Keratinocyte (primary cell): ENCODE data around the gene CALY.

Source experiments
- EZH2 ChIP-seq: IDR thresholded peaks from one replicate; pipeline ENCODE4 v1.6.1; 2012; ENCODE audit warnings: inconsistent platforms, mild to moderate bottlenecking, low read length, moderate library complexity
- TF ChIP-seq, protein P1 (sequence below), 3 experiments: IDR thresholded peaks in 1 of 3; conservative IDR thresholded peaks in 1 of 3; optimal IDR thresholded peaks in 1 of 3; 2 replicates in 2 of 3; 3 replicates in 1 of 3; pipeline versions ENCODE3 to v1.5.1; 2011; ENCODE audit warnings: low read length in 3 of 3, mild to moderate bottlenecking in 3 of 3, moderate library complexity in 2 of 3, control low read depth in 1 of 3, inconsistent platforms in 1 of 3; ENCODE audit not compliant: insufficient read depth in 2 of 3; ENCODE audit errors: extremely low read depth in 1 of 3

DNA sequence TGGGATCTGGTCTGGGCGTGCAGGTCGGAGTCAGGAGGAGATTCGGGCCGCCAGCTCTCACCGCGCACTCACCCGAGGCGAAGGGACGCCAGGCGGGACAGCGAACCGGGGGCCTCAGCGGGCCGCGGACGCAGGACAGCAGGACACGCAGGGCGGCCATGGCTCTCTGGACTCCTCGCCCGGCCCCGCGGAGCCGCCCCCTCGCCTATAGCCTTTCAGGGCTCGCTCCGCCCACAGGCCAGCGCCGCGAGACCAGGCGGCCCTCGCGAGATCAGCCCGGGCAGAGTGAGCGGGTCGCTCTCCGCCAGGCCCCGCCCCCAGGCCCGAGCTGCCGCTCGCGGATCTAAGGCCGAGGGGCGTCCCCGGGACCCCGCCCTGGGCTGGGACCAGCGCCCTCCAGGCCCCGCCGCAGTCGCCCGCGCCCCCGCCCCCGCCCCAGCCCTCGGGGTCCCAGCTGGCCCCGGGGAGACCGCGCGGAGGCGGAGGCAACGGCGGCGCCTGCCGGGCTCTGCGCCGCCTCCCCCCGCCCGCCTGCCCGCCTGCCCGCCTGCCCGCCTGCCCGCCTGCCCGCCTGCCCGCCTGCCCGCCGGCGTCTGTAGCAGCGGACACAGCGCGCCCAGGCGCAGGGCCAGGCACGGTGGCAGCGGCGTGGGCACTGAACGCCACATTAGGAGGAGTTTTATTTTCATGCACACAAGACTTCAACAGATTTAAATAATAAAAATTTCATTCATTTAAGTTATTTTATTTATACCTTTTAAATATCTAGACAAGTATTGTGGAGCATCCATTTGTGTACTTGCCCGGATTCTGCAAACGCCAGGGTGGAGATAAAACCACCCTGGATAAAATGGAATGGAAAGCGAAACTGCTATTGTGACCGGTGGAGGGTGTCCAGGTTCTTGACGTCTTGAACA is 36.7 kb upstream of the CALY start, which contains the start of gene ECHS1:
- TF ChIP-seq, protein P1, sequence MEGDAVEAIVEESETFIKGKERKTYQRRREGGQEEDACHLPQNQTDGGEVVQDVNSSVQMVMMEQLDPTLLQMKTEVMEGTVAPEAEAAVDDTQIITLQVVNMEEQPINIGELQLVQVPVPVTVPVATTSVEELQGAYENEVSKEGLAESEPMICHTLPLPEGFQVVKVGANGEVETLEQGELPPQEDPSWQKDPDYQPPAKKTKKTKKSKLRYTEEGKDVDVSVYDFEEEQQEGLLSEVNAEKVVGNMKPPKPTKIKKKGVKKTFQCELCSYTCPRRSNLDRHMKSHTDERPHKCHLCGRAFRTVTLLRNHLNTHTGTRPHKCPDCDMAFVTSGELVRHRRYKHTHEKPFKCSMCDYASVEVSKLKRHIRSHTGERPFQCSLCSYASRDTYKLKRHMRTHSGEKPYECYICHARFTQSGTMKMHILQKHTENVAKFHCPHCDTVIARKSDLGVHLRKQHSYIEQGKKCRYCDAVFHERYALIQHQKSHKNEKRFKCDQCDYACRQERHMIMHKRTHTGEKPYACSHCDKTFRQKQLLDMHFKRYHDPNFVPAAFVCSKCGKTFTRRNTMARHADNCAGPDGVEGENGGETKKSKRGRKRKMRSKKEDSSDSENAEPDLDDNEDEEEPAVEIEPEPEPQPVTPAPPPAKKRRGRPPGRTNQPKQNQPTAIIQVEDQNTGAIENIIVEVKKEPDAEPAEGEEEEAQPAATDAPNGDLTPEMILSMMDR (optimal IDR thresholded peaks at IDR 0.05 in 1 of 3, IDR thresholded peaks at IDR 0.05 in 1 of 3, conservative IDR thresholded peaks at IDR 0.05 in 1 of 3; ENCODE audit: extremely low read depth in 1 of 3, insufficient read depth in 2 of 3, low read length in 3 of 3) = no peak
- no peak for TF ChIP-seq EZH2
